ENCODE results near the gene DUSP6. TPM values are rescaled to one million over a fixed set of nuclear protein-coding genes. Genes with fewer than 3 reads are reported as not detected.

DUSP6 gene
- polyA plus RNA-seq, 1 donor from 2014 or later: 44.3 TPM

DNA sequence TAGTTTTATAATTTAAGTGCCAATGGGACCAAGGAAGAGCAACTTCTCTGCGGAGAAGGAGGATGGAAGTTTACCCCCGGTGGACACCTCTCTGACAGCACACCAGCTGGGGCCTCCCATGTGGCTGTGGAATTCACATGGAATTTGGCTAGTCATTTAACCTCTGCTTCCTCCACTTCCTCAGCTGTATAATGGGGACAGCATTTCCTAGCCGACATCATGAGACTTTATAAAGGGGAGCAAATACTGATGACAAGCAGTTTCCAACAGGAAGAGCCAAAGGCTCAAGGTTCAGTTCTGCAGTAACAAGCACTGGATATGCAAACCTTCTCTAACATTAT lies 7.5 kb downstream of the DUSP6 start:
- Histone ChIP-seq H3K4me3 (ENCODE audit: low read length) (peak overlapping the region; percentile 55), H3K36me3 (ENCODE audit: insufficient read depth, low read length) (no peaks in the 10 kb centered on the region), H3K9me2 (ENCODE audit: insufficient read depth, low read length) (no peaks in the 10 kb centered on the region), H3F3A (ENCODE audit: insufficient read depth, low read length, poor library complexity, severe bottlenecking) (peaks cover 8% of the 10 kb centered on the region), H3K79me2 (replicated peaks; ENCODE audit: insufficient read depth, low read length) (peaks cover 21% of the 10 kb centered on the region), H3K9ac (ENCODE audit: low read length) (peak overlapping the region; percentile 61), H3K4me2 (ENCODE audit: low read length) (no peak overlapping the region), H3K27ac (ENCODE audit: low read length) (peak overlapping the region; percentile 91), H4K20me1 (ENCODE audit: insufficient read depth) (no peaks in the 10 kb centered on the region), H2AFZ (ENCODE audit: low read depth, low read length) (no peak overlapping the region), H3K27me3 (ENCODE audit: insufficient read depth, low read depth, low read length) (no peaks in the 10 kb centered on the region), H3K9me3 (ENCODE audit: low read length) (no peaks in the 10 kb centered on the region)
- TF ChIP-seq EP300 (conservative IDR thresholded peaks at IDR 0.05; ENCODE audit: poor library complexity, severe bottlenecking) (no peak), TAF1 (IDR thresholded peaks at IDR 0.05; ENCODE audit: low read depth) (no peak), POLR2AphosphoS5 (IDR thresholded peaks at IDR 0.05) (no peak)

GRCh38 chr12:89344043-89344861 lies 8.0 kb downstream of the DUSP6 start:
- Histone ChIP-seq H3K27me3 (ENCODE audit: insufficient read depth, low read depth, low read length) (no peaks in the 10 kb centered on the region), H3K9me2 (ENCODE audit: insufficient read depth, low read length) (no peaks in the 10 kb centered on the region), H3K79me2 (replicated peaks; ENCODE audit: insufficient read depth, low read length) (peaks cover 15% of the 10 kb centered on the region), H3K27ac (ENCODE audit: low read length) (no peak overlapping the region), H2AFZ (ENCODE audit: low read depth, low read length) (no peak overlapping the region), H4K20me1 (ENCODE audit: insufficient read depth) (no peaks in the 10 kb centered on the region), H3K9ac (ENCODE audit: low read length) (no peak overlapping the region), H3K4me2 (ENCODE audit: low read length) (no peak overlapping the region), H3K9me3 (ENCODE audit: low read length) (no peaks in the 10 kb centered on the region), H3K4me3 (ENCODE audit: low read length) (no peak overlapping the region), H3K36me3 (ENCODE audit: insufficient read depth, low read length) (no peaks in the 10 kb centered on the region), H3F3A (ENCODE audit: insufficient read depth, low read length, poor library complexity, severe bottlenecking) (peaks cover 8% of the 10 kb centered on the region)
- TF ChIP-seq SMC3 (conservative IDR thresholded peaks at IDR 0.05; ENCODE audit: poor library complexity) (no peak), REST (IDR thresholded peaks at IDR 0.05; ENCODE audit: borderline replicate concordance) (no peak), TAF1 (IDR thresholded peaks at IDR 0.05; ENCODE audit: low read depth) (no peak), EZH2 (IDR thresholded peaks at IDR 0.05; ENCODE audit: borderline replicate concordance, insufficient read depth, low read length, poor library complexity, severe bottlenecking) (no peak), CTCF (IDR thresholded peaks at IDR 0.05; ENCODE audit: poor library complexity, severe bottlenecking) (no peak), MXI1 (conservative IDR thresholded peaks at IDR 0.05; ENCODE audit: poor library complexity, severe bottlenecking) (no peak), POLR2AphosphoS5 (IDR thresholded peaks at IDR 0.05) (no peak), RAD21 (conservative IDR thresholded peaks at IDR 0.05) (no peak), EP300 (conservative IDR thresholded peaks at IDR 0.05; ENCODE audit: poor library complexity, severe bottlenecking) (no peak)

All from neural cell (in vitro differentiated cells).